HG03432 (cell line): ENCODE data around the gene ATL3.
"Not testable (repeated sequence)": the region's sequence is repeated elsewhere in the genome, so short reads cannot be mapped to it uniquely, and the experiment has no call there.

Experiments
- ATAC-seq: cut with Tn5 transposase; IDR thresholded peaks from one replicate; pipeline ENCODE4 v1.9.1; 2021; ENCODE audit warnings: mild to moderate bottlenecking, moderate library complexity; ENCODE audit not compliant: unreplicated experiment

The ATL3 gene

DNA sequence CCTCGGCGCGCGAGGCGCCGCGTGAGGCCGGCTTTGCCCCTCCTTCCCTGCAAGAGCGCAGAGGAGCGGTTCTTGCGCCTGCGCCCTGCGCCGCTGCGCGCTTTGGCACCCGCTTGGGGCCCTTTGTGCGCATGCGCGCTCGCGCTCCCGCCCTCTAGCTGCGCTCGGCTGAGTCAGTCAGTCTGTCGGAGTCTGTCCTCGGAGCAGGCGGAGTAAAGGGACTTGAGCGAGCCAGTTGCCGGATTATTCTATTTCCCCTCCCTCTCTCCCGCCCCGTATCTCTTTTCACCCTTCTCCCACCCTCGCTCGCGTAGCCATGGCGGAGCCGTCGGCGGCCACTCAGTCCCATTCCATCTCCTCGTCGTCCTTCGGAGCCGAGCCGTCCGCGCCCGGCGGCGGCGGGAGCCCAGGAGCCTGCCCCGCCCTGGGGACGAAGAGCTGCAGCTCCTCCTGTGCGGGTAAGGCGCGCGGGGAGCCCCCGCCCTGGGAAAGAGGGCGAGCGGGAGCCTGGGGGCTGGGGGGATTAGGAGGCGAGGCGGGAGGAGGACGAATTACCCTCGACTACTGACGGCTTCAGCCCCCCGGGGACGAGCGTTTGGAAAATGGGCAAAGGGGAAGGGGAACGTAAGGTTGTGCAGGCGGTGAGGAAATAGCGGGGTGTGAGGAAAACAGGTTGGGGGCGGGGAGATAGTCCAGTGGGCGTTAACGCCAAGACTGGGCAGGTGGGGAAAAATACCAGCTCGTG is 10.3 kb upstream of the ATL3 start, which contains the start of gene RTN3:
TSS of gene RTN3 (plus strand) at position 180 of the 745 bp plus-strand sequence. CDS start at position 317, 137 bp downstream.
- peak; percentile 92 for ATAC-seq

DNA sequence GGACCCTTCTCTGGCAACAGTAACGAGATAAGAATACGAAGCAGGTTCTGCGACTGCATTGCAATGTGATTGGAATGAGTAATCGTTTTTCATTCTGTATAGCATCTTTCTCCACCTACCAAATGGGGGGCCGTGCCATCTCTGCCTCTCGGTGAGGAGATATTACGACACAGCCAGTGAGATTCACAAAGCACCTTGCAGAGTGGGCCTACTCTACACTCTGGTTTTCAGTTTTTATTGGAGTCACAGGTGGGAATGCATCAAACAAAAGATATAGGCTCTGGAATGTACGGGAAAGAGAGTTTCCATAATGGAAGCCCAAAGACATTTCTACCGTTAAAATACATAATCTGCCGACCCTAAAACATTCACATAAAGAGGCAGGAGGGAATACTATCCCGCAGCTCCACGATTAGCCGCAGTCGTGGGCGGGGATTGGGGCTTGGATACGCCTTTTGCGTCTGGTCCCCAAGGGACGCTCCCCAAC is 9.7 kb upstream of the ATL3 start:
- no peak for ATAC-seq

GRCh38 chr11:63673579-63673978 is 2.4 kb upstream of the ATL3 start:
- ATAC-seq, result no peak

- ATAC-seq, result no peak
Observed at GRCh38 chr11:63672936-63673539, 1.9 kb upstream of the ATL3 start.

- ATAC-seq, result no peak
Observed at GRCh38 chr11:63672156-63672463, 934 bp upstream of the ATL3 start.

DNA sequence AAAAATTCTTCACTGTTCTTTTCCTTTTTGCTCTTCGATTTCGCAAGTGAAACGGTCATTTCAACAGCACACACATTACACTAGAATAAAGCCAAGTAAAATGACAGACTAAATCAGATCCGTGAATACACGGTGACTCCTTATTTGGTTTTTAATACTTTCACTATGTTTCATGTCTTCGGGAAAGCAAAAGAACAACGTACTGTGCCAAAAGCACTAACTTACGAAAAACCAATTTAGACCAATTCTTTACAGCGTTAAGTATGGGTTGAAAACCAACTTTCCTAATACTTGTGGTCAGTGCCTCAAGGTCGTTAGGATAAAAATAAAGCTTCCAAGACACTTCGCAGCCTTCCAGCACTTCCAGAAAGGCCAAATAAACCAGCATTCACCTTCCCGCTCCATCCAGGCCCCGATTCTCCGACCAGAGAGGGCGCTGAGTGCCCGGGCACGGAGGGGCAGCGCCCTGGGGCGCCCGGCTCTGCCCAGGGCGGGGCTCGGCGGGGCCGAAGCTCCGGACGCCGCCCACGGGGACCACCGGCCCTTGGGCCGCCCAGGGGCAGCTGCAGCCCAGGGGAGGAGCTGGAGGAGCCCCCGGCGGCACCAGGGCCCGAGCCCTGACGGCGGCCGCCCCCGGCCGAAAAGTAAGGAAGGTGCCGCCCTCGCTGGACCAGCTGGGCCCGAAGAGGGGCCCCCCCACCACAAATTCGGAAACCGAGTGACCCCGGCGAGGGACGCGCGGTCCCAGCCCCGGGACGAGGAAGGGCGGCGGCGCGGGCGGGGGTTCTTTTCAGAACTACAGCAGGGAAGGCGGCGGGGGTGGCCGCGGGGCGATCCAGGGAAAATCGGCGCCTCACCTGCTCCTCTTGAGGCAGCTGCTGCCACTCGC is 499 bp downstream of the ATL3 start:
- ATAC-seq, result peak; percentile 43

- ATAC-seq, result no peak
Observed at GRCh38 chr11:63670096-63670432, 1.1 kb downstream of the ATL3 start.

GRCh38 chr11:63667995-63668795 is 3.0 kb downstream of the ATL3 start:
- no peak for ATAC-seq

GRCh38 chr11:63666874-63667273 is 4.3 kb downstream of the ATL3 start:
- ATAC-seq, result no peak

DNA sequence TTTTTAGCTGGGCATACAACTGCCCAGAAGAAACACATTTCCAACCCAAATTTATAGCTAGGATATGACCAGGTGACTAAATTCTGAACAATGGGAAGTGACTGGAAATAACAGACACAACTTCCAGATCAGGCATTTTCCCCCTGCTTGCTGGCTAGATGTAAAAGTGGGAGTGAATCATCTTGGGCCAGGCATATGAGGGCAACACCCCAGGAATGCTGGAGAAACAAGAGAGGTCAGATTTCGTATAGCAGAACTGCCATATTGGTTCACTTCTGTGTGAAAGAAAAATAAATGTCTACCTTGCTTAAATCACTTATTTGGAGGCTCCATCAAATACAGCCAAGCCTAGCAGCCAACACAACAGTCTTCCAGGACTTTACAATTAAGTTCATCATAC is 7.4 kb downstream of the ATL3 start:
- ATAC-seq, result no peak

DNA sequence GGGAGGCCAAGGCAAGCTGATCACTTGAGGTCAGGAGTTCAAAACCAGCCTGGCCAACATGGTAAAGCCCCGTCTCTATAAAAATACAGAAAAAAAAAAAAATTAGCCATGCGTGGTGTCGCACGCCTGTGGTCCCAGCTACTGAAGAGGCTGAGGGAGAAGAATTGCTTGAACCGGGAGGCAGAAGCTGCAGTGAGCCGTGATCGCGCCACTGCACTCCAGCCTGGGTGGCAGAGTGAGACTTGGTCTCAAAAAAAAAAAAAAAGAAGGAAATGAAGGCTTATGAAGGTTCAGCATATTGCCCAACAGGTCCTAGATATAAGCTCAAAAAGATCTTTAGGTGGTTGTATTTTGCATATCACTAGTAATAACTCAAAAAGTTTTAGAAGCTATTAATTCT is 10.2 kb downstream of the ATL3 start:
- ATAC-seq, result no peak

GRCh38 chr11:63652671-63653070 is 18.5 kb downstream of the ATL3 start:
- no peak for ATAC-seq

DNA sequence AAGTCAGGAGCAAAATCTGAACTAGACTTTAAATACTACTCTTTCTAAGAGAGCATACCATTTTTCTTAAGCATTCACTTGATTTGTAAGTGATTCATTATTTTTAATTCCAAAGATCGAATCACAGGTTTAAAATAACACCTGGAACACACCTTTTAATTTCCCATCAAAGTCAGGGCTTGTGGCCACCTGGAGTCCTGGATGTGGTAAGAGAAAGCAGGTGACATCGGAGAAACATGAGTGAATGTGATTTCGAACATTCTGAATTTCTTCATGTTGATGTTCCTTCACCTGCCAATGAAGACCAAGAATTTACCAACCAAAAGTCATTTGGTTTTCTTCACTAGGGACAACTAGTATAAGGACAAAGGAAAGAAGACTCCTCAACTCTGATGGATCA is 28.0 kb downstream of the ATL3 start:
- no peak for ATAC-seq

- no peak for ATAC-seq
Observed at GRCh38 chr11:63641727-63642126, 29.4 kb downstream of the ATL3 start.

- ATAC-seq, result no peak
Observed at GRCh38 chr11:63639199-63639832, 31.9 kb downstream of the ATL3 start.

- not testable (repeated sequence) for ATAC-seq
Observed at GRCh38 chr11:63638436-63638835, 32.7 kb downstream of the ATL3 start.

GRCh38 chr11:63635762-63636465 is 35.3 kb downstream of the ATL3 start:
- no peak for ATAC-seq

DNA sequence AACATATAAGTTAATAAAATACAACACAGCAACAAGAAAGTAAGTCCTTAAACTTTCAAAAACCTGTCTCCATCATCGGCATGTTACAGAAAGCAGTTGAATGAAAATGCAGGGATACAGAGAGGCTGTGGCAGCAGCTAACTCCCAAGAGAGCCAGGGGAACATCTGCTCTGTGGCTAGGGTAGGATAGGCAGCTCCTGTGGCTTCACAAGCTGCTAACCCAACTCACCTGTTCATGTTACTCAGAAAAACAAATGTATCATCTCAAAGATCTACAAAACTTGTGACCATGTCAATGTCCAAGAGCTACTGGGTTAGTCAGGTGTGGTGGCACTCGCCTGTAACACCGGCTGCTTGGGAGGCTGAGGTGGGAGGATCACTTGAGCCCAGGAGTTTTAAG is 41.8 kb downstream of the ATL3 start:
- ATAC-seq, result no peak

- no peak for ATAC-seq
Observed at GRCh38 chr11:63623513-63624140, 47.5 kb downstream of the ATL3 start.
